HepG2 (cell line): ENCODE results near the gene MCM3. TPM values are rescaled to one million over a fixed set of nuclear protein-coding genes. Genes with fewer than 3 reads are reported as not detected.

Experiments used
- ATF2 ChIP-seq: sonication (generic); formaldehyde crosslinking; IDR thresholded peaks from 2 replicates; pipeline ENCODE4 v1.4.0; 2020; ENCODE audit warnings: missing genetic modification reagents
- ATF4 ChIP-seq, 2 experiments: fragments of 450-650 bp in 1 of 2; sonication (generic) in 1 of 2; formaldehyde crosslinking; IDR thresholded peaks; 2 replicates each; pipeline versions ENCODE4 v1.5.0 to v1.8.0; 2020 to 2022; ENCODE audit warnings: mild to moderate bottlenecking in 1 of 2, missing genetic modification reagents in 1 of 2
- CBX2 ChIP-seq, 2 experiments: fragments of 200-600 bp in 1 of 2; sonication (generic); formaldehyde crosslinking in 1 of 2; IDR thresholded peaks; 2 replicates each; pipeline versions ENCODE4 v1.7.0 to v1.8.1; 2018 to 2022; ENCODE audit warnings: low read depth in 2 of 2, low read length in 1 of 2, mild to moderate bottlenecking in 1 of 2, missing genetic modification reagents in 1 of 2
- CEBPZ ChIP-seq: IDR thresholded peaks from 2 replicates; pipeline ENCODE4 v1.6.1; 2012; ENCODE audit warnings: low read length, improper control_type of control experiment
- CREM ChIP-seq, 2 experiments: sonication (generic) in 1 of 2; formaldehyde crosslinking in 1 of 2; IDR thresholded peaks; 2 replicates each; pipeline versions ENCODE4 v1.4.0 to v1.6.1; 2016 to 2020; ENCODE audit warnings: antibody characterized with exemption in 1 of 2, mild to moderate bottlenecking in 1 of 2, missing genetic modification reagents in 1 of 2
- ELF4 ChIP-seq: sonication (generic); formaldehyde crosslinking; IDR thresholded peaks from 2 replicates; pipeline ENCODE4 v1.5.0; 2020; ENCODE audit warnings: missing genetic modification reagents, mild to moderate bottlenecking, moderate library complexity, borderline replicate concordance
- FOXC1 ChIP-seq: sonication (generic); formaldehyde crosslinking; IDR thresholded peaks from 2 replicates; pipeline ENCODE4 v1.8.0; 2022; ENCODE audit warnings: mild to moderate bottlenecking, missing genetic modification reagents, borderline replicate concordance
- GABPB1 ChIP-seq: IDR thresholded peaks from 2 replicates; pipeline ENCODE4 v1.6.1; 2016; ENCODE audit warnings: mild to moderate bottlenecking, missing genetic modification reagents, moderate library complexity, missing compliant biosample characterization
- IRX3 ChIP-seq: sonication (generic); formaldehyde crosslinking; IDR thresholded peaks from 2 replicates; pipeline ENCODE4 v1.8.1; 2023; ENCODE audit warnings: mild to moderate bottlenecking, low read depth, missing genetic modification reagents, borderline replicate concordance
- MAFG ChIP-seq: sonication (generic); formaldehyde crosslinking; IDR thresholded peaks from 2 replicates; pipeline ENCODE4 v1.5.1; 2020; ENCODE audit warnings: mild to moderate bottlenecking, missing genetic modification reagents
- MLLT10 ChIP-seq: sonication (generic); formaldehyde crosslinking; IDR thresholded peaks from 2 replicates; pipeline ENCODE4 v1.4.0; 2020; ENCODE audit warnings: missing genetic modification reagents
- MTA1 ChIP-seq: sonication (generic); formaldehyde crosslinking; IDR thresholded peaks from 2 replicates; pipeline ENCODE4 v1.4.0; 2020; ENCODE audit warnings: missing genetic modification reagents, mild to moderate bottlenecking, borderline replicate concordance
- PRMT3 ChIP-seq: sonication (generic); formaldehyde crosslinking; IDR thresholded peaks from 2 replicates; pipeline ENCODE4 v1.8.1; 2022; ENCODE audit warnings: low read depth, mild to moderate bottlenecking, moderate library complexity, missing genetic modification reagents, borderline replicate concordance
- RELA ChIP-seq: sonication (generic); formaldehyde crosslinking; IDR thresholded peaks from 2 replicates; pipeline ENCODE4 v1.4.0; 2020; ENCODE audit warnings: missing genetic modification reagents
- SAP130 ChIP-seq: IDR thresholded peaks from 2 replicates; pipeline ENCODE4 v1.6.1; 2016; ENCODE audit warnings: low read depth
- SRF ChIP-seq: IDR thresholded peaks from 2 replicates; pipeline ENCODE4 v1.6.1; 2011; ENCODE audit warnings: mild to moderate bottlenecking, low read depth, low read length, moderate library complexity
- ZC3H13 ChIP-seq: sonication (generic); formaldehyde crosslinking; IDR thresholded peaks from 2 replicates; pipeline ENCODE4 v1.8.1; 2023; ENCODE audit warnings: mild to moderate bottlenecking, missing genetic modification reagents, moderate library complexity
- ZNF256 ChIP-seq: sonication (generic); formaldehyde crosslinking; conservative IDR thresholded peaks from 2 replicates; pipeline ENCODE4 v1.4.0; 2020; ENCODE audit warnings: missing genetic modification reagents
- ZNF296 ChIP-seq: sonication (generic); formaldehyde crosslinking; conservative IDR thresholded peaks from 2 replicates; pipeline ENCODE4 v1.5.0; 2020; ENCODE audit warnings: mild to moderate bottlenecking, missing genetic modification reagents
- ZNF546 ChIP-seq: sonication (generic); formaldehyde crosslinking; conservative IDR thresholded peaks from 2 replicates; pipeline ENCODE4 v1.8.1; 2023; ENCODE audit warnings: mild to moderate bottlenecking, missing genetic modification reagents
- ZNF557 ChIP-seq: sonication (generic); formaldehyde crosslinking; IDR thresholded peaks from 2 replicates; pipeline ENCODE4 v1.4.0; 2020; ENCODE audit warnings: missing genetic modification reagents
- ZNF563 ChIP-seq: sonication (generic); formaldehyde crosslinking; IDR thresholded peaks from 2 replicates; pipeline ENCODE4 v1.8.0; 2022; ENCODE audit warnings: mild to moderate bottlenecking, moderate library complexity, missing genetic modification reagents
- ZNF644 ChIP-seq: IDR thresholded peaks from 2 replicates; pipeline ENCODE4 v1.6.1; 2016; ENCODE audit warnings: low read depth
- ZNF761 ChIP-seq: sonication (generic); formaldehyde crosslinking; conservative IDR thresholded peaks from 2 replicates; pipeline ENCODE4 v1.4.0; 2020; ENCODE audit warnings: mild to moderate bottlenecking, missing genetic modification reagents
- polyA plus RNA-seq, 8 experiments: library from polyadenylated mRNA; depleted of rRNA in 3 of 8; stranded (reverse) in 7 of 8; unstranded in 1 of 8; fragments of >200 nt; fragmentation: Illumina TruSeq in 4 of 8; extraction: Trizol in 4 of 8; gene quantifications; 2 replicates each; pipeline versions ENCODE4 v1.2.1 to v1.2.3, GENCODE V29; 2011 to 2016; ENCODE audit warnings: low read depth in 4 of 8, missing spikeins in 1 of 8, mixed read lengths in 1 of 8; ENCODE audit not compliant: insufficient read depth in 1 of 8
- total RNA-seq, 5 experiments: library from RNA; depleted of rRNA; stranded (reverse); fragments of >200 nt; fragmentation: Illumina TruSeq; extraction: Trizol; gene quantifications; 2 replicates each; pipeline ENCODE4 v1.2.3, GENCODE V29; 2016; ENCODE audit warnings: low read depth in 1 of 5

MCM3 gene
- total and polyA plus RNA-seq, 2 of the 13 experiments (the other 11 are each of a cell fraction or from before 2014, with no cell fraction given): 164 to 288 TPM

- no peak; the same call in 1 of the 2 replicates for TF ChIP-seq ZNF296
- TF ChIP-seq MAFG (CRISPR knock-in tag): no peak
- peak; percentile 94 for TF ChIP-seq GABPB1 (CRISPR knock-in tag)
- TF ChIP-seq CBX2 (IDR thresholded peaks at IDR 0.05; ENCODE audit: low read depth, low read length): no peak
- TF ChIP-seq CBX2 (CRISPR knock-in tag; IDR thresholded peaks at IDR 0.05; ENCODE audit: low read depth): peak; percentile 72
- TF ChIP-seq ATF2 (CRISPR knock-in tag): peak; percentile 17
- peak; percentile 95 for TF ChIP-seq ZC3H13 (CRISPR knock-in tag)
- TF ChIP-seq ZNF563: peak; percentile 86
- no peak; the same call in 1 of the 2 replicates for TF ChIP-seq ZNF761 (CRISPR knock-in tag)
- TF ChIP-seq ZNF546: peak; percentile 86; the same call in 1 of the 2 replicates
- TF ChIP-seq ZNF644 (CRISPR knock-in tag): peak; percentile 7; the same call in 1 of the 2 replicates
- TF ChIP-seq ATF4 (CRISPR knock-in tag; IDR thresholded peaks at IDR 0.05): peak in 1 of 2 experiments; percentile 65; a peak in 1 of 4 replicates
- TF ChIP-seq CREM (IDR thresholded peaks at IDR 0.05): peak; percentile 95
- TF ChIP-seq CREM (CRISPR knock-in tag; IDR thresholded peaks at IDR 0.05): no peak
- TF ChIP-seq SRF: no peak
- peak; percentile 97 for TF ChIP-seq ELF4 (CRISPR knock-in tag)
- TF ChIP-seq CEBPZ: no peak
- TF ChIP-seq MLLT10 (CRISPR knock-in tag): no peak
- TF ChIP-seq ZNF557 (CRISPR knock-in tag): 0 out of 2 replicates have a peak, but pooled peaks have one; percentile 41
- no peak; the same call in 1 of the 2 replicates for TF ChIP-seq MTA1 (CRISPR knock-in tag)
- peak; percentile 74; the same call in 1 of the 2 replicates for TF ChIP-seq FOXC1 (CRISPR knock-in tag)
- TF ChIP-seq IRX3 (CRISPR knock-in tag): peak; percentile 95
- TF ChIP-seq PRMT3: 0 out of 2 replicates have a peak, but pooled peaks have one; percentile 38
- no peak for TF ChIP-seq ZNF256 (CRISPR knock-in tag)
- TF ChIP-seq RELA (CRISPR knock-in tag): no peak; the same call in 1 of the 2 replicates
- TF ChIP-seq SAP130 (CRISPR knock-in tag): peak; percentile 94
These were observed at the start of gene MCM3 (continued) for GRCh38 chr6:52284460-52285176.
